ENCODE measurements around the gene NTHL1.

GRCh38 chr16:2081201-2082084, 33.8 kb upstream of the NTHL1 start:
- TF ChIP-seq YBX1 (IDR thresholded peaks at IDR 0.05) (no peak), HMG20B (CRISPR knock-in tag; IDR thresholded peaks at IDR 0.05) (no peak), NFYB (IDR thresholded peaks at IDR 0.05; ENCODE audit: extremely low read depth, insufficient read length) (no peak), ZNF76 (CRISPR knock-in tag; IDR thresholded peaks at IDR 0.05; ENCODE audit: borderline replicate concordance) (no peak), HDAC2 (IDR thresholded peaks at IDR 0.05) (no peak), CTCF (IDR thresholded peaks at IDR 0.05 in 2 of 3, conservative IDR thresholded peaks at IDR 0.05 in 1 of 3; ENCODE audit: insufficient read depth in 2 of 3, low read depth in 1 of 3, low read length in 3 of 3) (no peak), TFAP4 (CRISPR knock-in tag; IDR thresholded peaks at IDR 0.05; ENCODE audit: borderline replicate concordance) (no peak)

Data from K562 (cell line).